ENCODE results near the gene RABGGTA. TPM values are rescaled to one million over a fixed set of nuclear protein-coding genes. Genes with fewer than 3 reads are reported as not detected.

RABGGTA gene
- total RNA-seq, 6 experiments from 2014 or later, result 11.5 to 28.3 (median 15.2) TPM

DNA sequence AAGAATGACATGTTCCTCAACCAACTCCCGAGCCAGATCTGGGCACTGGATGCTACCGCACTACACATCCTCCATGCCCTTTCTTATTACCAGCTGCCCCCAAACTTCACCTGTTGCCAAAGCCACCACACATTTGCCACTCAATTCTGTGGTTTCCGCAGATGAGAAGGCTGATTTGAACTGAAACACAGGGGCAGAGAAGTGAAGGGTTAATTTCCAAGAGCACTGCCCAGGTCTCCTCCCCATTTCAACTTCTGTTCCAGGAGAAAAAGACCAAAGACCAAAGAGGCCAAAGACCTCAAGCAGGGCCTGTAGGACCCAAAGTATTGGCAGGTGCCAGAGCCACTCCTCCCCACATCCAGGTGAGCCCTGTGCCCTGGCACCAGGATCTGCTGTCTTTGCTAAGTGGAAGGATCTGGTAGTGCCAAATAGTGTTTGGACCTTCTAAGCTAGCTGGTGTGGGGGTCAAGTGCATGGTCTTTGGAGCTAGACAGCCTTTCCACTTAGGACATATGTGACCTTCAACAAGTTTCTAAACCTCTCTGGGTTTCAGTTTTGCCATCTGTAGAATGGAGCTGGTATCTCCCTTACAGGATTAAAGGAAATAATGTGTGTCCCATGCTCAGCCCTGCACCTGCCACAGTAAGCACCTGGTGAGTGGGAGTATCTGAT is 20.2 kb upstream of the RABGGTA start:
- peak overlapping the region in 2 of 3 donors; percentile 2 to 62 for H3K27ac ChIP-seq
- no peak for TF ChIP-seq POLR2A (IDR thresholded peaks at IDR 0.05)
- TF ChIP-seq, protein P1, sequence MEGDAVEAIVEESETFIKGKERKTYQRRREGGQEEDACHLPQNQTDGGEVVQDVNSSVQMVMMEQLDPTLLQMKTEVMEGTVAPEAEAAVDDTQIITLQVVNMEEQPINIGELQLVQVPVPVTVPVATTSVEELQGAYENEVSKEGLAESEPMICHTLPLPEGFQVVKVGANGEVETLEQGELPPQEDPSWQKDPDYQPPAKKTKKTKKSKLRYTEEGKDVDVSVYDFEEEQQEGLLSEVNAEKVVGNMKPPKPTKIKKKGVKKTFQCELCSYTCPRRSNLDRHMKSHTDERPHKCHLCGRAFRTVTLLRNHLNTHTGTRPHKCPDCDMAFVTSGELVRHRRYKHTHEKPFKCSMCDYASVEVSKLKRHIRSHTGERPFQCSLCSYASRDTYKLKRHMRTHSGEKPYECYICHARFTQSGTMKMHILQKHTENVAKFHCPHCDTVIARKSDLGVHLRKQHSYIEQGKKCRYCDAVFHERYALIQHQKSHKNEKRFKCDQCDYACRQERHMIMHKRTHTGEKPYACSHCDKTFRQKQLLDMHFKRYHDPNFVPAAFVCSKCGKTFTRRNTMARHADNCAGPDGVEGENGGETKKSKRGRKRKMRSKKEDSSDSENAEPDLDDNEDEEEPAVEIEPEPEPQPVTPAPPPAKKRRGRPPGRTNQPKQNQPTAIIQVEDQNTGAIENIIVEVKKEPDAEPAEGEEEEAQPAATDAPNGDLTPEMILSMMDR (IDR thresholded peaks at IDR 0.05), result no peak
- DNase-seq, result peak in 2 of 3 donors; percentile 87 to 88
- no peaks in the 10 kb centered on the region for H3K27me3 ChIP-seq
- intact Hi-C loops (cut with DNase I), result loop anchor here in 1 of 2 donors (10.0 kb wide), 1 partner anchor 47 kb away; the partner anchor contains the start of gene TINF2
- peaks cover 9 to 43% (median 17%) of the 10 kb centered on the region in 4 donors for H3K36me3 ChIP-seq
- peaks cover 0 to 27% (median 10%) of the 10 kb centered on the region in 4 donors for H3K4me1 ChIP-seq
- 52% methylated on average over 3 of the region's 3 CpGs for WGBS (ENCODE audit: insufficient coverage, low coverage, low lambda C conversion rate, missing lambda C conversion rate)
- H3K9me3 ChIP-seq, result no peaks in the 10 kb centered on the region
- peak; percentile 53 to 95 (median 84) for ATAC-seq
- H3K4me3 ChIP-seq, result no peak overlapping the region

DNA sequence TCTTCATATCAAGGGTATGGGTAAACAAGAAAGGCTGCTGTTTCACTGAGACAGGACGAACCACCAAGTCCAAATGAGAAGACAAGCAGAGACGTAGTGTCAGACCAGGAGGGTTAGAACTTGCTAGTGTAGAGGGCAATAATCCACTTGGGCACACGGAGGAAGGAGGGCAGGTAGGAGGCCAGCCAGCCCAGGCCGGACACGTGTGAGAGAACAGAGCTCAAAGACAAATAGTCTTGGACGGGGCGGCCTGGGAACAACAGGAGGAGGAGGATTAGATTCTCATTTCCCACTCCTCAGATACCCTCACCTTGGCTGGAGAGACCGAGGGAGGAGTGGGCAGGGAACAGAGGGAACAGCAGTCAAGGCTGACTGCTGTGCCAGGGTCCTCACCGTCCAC is 19.3 kb upstream of the RABGGTA start:
- 26% methylated on average over 7 of the region's 9 CpGs for WGBS (ENCODE audit: insufficient coverage, low coverage, low lambda C conversion rate, missing lambda C conversion rate)
- H3K4me3 ChIP-seq, result no peak overlapping the region
- no peak for DNase-seq
- TF ChIP-seq POLR2A (IDR thresholded peaks at IDR 0.05), result no peak
- TF ChIP-seq, protein P1 (IDR thresholded peaks at IDR 0.05), result no peak
- peak in 3 of 4 donors; percentile 28 to 67 (median 34) for ATAC-seq
- H3K36me3 ChIP-seq, result peaks cover 2 to 37% (median 13%) of the 10 kb centered on the region in 4 donors
- intact Hi-C loops (cut with DNase I), result loop anchor here in 1 of 2 donors (10.0 kb wide), 1 partner anchor 46 kb away; the partner anchor contains the start of gene TINF2
- H3K27ac ChIP-seq, result peak overlapping the region in 1 of 3 donors; percentile 62
- H3K9me3 ChIP-seq, result no peaks in the 10 kb centered on the region
- H3K27me3 ChIP-seq, result no peaks in the 10 kb centered on the region
- H3K4me1 ChIP-seq, result peaks cover 0 to 27% (median 10%) of the 10 kb centered on the region in 4 donors

DNA sequence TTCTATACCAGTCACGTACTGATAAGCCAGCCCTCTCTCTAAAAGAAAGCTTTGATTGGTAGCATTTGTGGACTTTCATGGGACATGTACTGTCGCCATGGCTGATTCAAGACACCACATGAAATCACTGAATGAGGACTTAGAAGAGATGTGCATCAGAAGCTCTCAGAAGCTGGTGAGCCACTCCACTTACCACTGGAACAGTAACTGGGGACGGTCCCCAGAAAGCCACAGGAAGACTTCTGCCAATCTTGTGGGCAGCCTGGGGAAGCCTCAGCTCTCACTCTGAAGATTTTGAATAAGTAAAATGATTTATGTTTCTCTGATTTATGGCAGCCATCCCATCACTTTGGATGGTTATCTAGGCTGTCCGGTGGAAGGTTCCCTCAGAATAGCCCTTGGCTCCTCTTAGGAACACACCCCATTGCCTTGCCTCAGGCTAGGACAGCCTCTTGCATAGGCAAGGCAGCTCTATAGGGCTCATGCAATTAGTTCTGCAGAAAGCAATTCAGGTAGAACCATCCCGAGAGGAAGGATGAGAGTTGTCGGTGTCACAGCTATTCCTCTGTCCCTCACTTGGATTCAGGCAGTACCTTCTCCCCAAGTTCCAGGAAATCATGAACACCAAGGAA is 18.4 kb upstream of the RABGGTA start:
- peaks cover 0 to 27% (median 10%) of the 10 kb centered on the region in 4 donors for H3K4me1 ChIP-seq
- intact Hi-C loops (cut with DNase I), result loop anchor here in 1 of 2 donors (10.0 kb wide), 1 partner anchor 45 kb away; the partner anchor contains the start of gene TINF2
- no peak overlapping the region for H3K27ac ChIP-seq
- DNase-seq (no peak), ATAC-seq (no peak)
- WGBS (ENCODE audit: insufficient coverage, low coverage, low lambda C conversion rate, missing lambda C conversion rate), result 89% methylated on average over 3 of the region's 6 CpGs
- H3K4me3 ChIP-seq, result no peak overlapping the region
- H3K9me3 ChIP-seq, result no peaks in the 10 kb centered on the region
- TF ChIP-seq, protein P1 (IDR thresholded peaks at IDR 0.05), result no peak
- TF ChIP-seq POLR2A (IDR thresholded peaks at IDR 0.05), result no peak
- H3K27me3 ChIP-seq, result no peaks in the 10 kb centered on the region
- H3K36me3 ChIP-seq, result peaks cover 0 to 27% (median 9%) of the 10 kb centered on the region in 4 donors

DNA sequence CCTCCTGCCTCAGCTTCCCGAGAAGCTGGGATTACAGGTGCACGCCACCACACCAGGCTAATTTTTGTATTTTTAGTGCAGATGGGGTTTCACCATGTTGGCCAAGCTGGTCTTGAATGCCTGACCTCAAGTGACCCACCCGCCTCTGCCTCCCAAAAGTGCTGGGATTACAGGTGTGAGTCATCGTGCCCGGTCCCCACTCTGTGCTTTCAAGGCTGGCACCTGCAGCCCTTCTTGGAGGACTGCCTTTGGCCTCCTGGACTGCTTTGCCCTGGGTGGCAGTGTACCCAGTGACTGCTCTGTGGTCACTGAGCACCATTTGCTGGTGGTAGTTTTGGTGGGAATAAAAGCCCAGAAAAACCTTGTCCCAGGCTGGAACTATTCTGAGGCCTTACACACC is 15.6 kb upstream of the RABGGTA start:
- DNase-seq (no peak), ATAC-seq (no peak)
- no peaks in the 10 kb centered on the region for H3K9me3 ChIP-seq
- H3K27ac ChIP-seq, result no peak overlapping the region
- H3K27me3 ChIP-seq, result no peaks in the 10 kb centered on the region
- peaks cover 0 to 15% (median 8%) of the 10 kb centered on the region in 4 donors for H3K36me3 ChIP-seq
- intact Hi-C loops (cut with DNase I), result no loop called here
- peaks cover 0 to 19% (median 4%) of the 10 kb centered on the region in 4 donors for H3K4me1 ChIP-seq
- no peak for TF ChIP-seq POLR2A (IDR thresholded peaks at IDR 0.05)
- TF ChIP-seq, protein P1 (IDR thresholded peaks at IDR 0.05), result no peak
- H3K4me3 ChIP-seq, result no peak overlapping the region
- WGBS (ENCODE audit: insufficient coverage, low coverage, low lambda C conversion rate, missing lambda C conversion rate), result 88% methylated on average over 3 of the region's 5 CpGs

All from right lobe of liver (tissue), 6 donors.